GM12878 (cell line): ENCODE results near the gene PHC2. TPM values are rescaled to one million over a fixed set of nuclear protein-coding genes. Genes with fewer than 3 reads are reported as not detected.

Experiments
- ATAC-seq: fragments of 200-7000 bp; cut with Tn5 transposase; 3 replicates; pipeline ENCODE4 v1.9.1; 2020; ENCODE audit warnings: mild to moderate bottlenecking, moderate library complexity
- BruUV-seq: library from RNA; stranded (reverse); fragments of 400-500 nt; replicated peaks from 2 replicates; lab custom pipeline; 2021; lab: Mats Ljungman, UMichigan
- CTCF ChIA-PET: fragments of 300-600 bp; sonication (Branson Sonifier 250); formaldehyde crosslinking; extraction: SDS; loops from one replicate; lab custom pipeline; 2021; ENCODE audit warnings: inconsistent platforms; lab: Yijun Ruan, JAX
- POLR2A ChIA-PET: fragments of 350-600 bp; formaldehyde crosslinking; extraction: SDS; loops from one replicate; lab custom pipeline; 2021; ENCODE audit warnings: inconsistent platforms; lab: Charles Lee
- RAD21 ChIA-PET: fragments of 300-600 bp; sonication (Branson Sonifier 250); formaldehyde crosslinking; loops from one replicate; lab custom pipeline; 2023; ENCODE audit warnings: antibody characterized with exemption; ENCODE audit not compliant: unreplicated experiment; lab: Charles Lee
- SMC1A ChIA-PET: fragments of 300-600 bp; sonication (Branson Sonifier 250); formaldehyde crosslinking; loops from one replicate; lab custom pipeline; 2023; ENCODE audit not compliant: unreplicated experiment, uncharacterized antibody; lab: Charles Lee
- DNase-seq: peaks from one replicate; pipeline ENCODE4 v3.0.0-alpha.2; 2011; ENCODE audit warnings: low read depth, low spot score
- FAIRE-seq: peaks from 3 replicates; lab custom pipeline; 2011; peaks lifted over from hg19 to GRCh38; lab: Jason Lieb, UNC
- H2AFZ ChIP-seq: 2 replicates; pipeline ENCODE4 v1.6.0; 2011; ENCODE audit warnings: low read depth, low read length, control low read depth; ENCODE audit not compliant: control insufficient read depth
- H3K27ac ChIP-seq: 2 replicates; pipeline ENCODE4 v1.5.1; 2011; ENCODE audit warnings: control low read depth; ENCODE audit not compliant: control insufficient read depth, insufficient read depth
- H3K27me3 ChIP-seq, 2 experiments: replicated peaks in 1 of 2; 2 replicates each; pipeline versions ENCODE4 v1.6.0 to v1.6.1; 2011; ENCODE audit warnings: low read length in 1 of 2; ENCODE audit not compliant: control insufficient read depth in 2 of 2, insufficient read depth in 2 of 2
- H3K36me3 ChIP-seq, 2 experiments: 2 replicates each; pipeline ENCODE4 v1.5.1; 2011; ENCODE audit warnings: low read length in 1 of 2; ENCODE audit not compliant: control insufficient read depth in 2 of 2, insufficient read depth in 2 of 2
- H3K4me1 ChIP-seq: 2 replicates; pipeline ENCODE4 v1.6.1; 2011; ENCODE audit warnings: mild to moderate bottlenecking, low read length, moderate library complexity, mixed read lengths; ENCODE audit not compliant: control insufficient read depth, insufficient read depth
- H3K4me2 ChIP-seq: 2 replicates; pipeline ENCODE4 v1.6.0; 2011; ENCODE audit warnings: control low read depth; ENCODE audit not compliant: control insufficient read depth, insufficient read depth
- H3K4me3 ChIP-seq: fragments of 200-600 bp; sonication (generic); 2 replicates; pipeline ENCODE4 v1.5.1; 2016
- H3K79me2 ChIP-seq: 2 replicates; pipeline ENCODE4 v1.6.0; 2011; ENCODE audit warnings: low read length; ENCODE audit not compliant: control insufficient read depth, insufficient read depth
- H3K9ac ChIP-seq: 2 replicates; pipeline ENCODE4 v1.8.0; 2011; ENCODE audit warnings: low read length, control low read depth, mixed read lengths; ENCODE audit not compliant: control insufficient read depth, insufficient read depth
- H3K9me3 ChIP-seq: replicated peaks from 3 replicates; pipeline ENCODE4 v1.5.1; 2011; ENCODE audit warnings: mild to moderate bottlenecking, low read length; ENCODE audit not compliant: control insufficient read depth, insufficient read depth
- H4K20me1 ChIP-seq: 2 replicates; pipeline ENCODE4 v1.6.0; 2011; ENCODE audit not compliant: control insufficient read depth, insufficient read depth
- IKZF2 ChIP-seq, 2 experiments: fragments of 450-650 bp; IDR thresholded peaks; 2 replicates each; pipeline ENCODE4 v1.6.1; 2017; ENCODE audit warnings: mild to moderate bottlenecking in 2 of 2, moderate library complexity in 2 of 2
- TCF12 ChIP-seq: IDR thresholded peaks from 2 replicates; pipeline ENCODE4 v1.6.1; 2011; ENCODE audit warnings: low read depth, mild to moderate bottlenecking, low read length
- WGBS: methylation state at CpG from one replicate; pipeline ENCODE4 v1.1.6; 2016; ENCODE audit warnings: low lambda C conversion rate; ENCODE audit not compliant: insufficient replicate concordance, insufficient coverage; ENCODE audit errors: missing lambda C conversion rate; 5-methylcytosine and 5-hydroxymethylcytosine counted together
- in situ Hi-C: fragments of 300-500 bp; cut with MboI; formaldehyde crosslinking; loops from 9 replicates; pipeline ENCODE4 v1.14.3; 2018; ENCODE audit warnings: mixed read lengths
- intact Hi-C: fragments of 100-400 bp; cut with micrococcal nuclease; formaldehyde crosslinking; loops from one replicate; pipeline ENCODE4 v1.14.2; 2022; ENCODE audit not compliant: unreplicated experiment
- polyA plus RNA-seq, 11 experiments: library from polyadenylated mRNA; depleted of rRNA in 4 of 11; unstranded in 6 of 11; stranded (reverse) in 5 of 11; fragments of >200 nt; fragmentation: Nextera tagmentation in 4 of 11; fragmentation: Illumina TruSeq in 1 of 11; extraction: Ambion mirVana in 4 of 11; extraction: Trizol in 1 of 11; gene quantifications; 1 replicate in 1 of 11; 2 replicates in 10 of 11; pipeline versions ENCODE4 v1.2.1 to v1.2.3, GENCODE V29; 2011 to 2016; ENCODE audit warnings: inconsistent platforms in 2 of 11, missing spikeins in 2 of 11, low read depth in 1 of 11
- total RNA-seq, 4 experiments: library from RNA; depleted of rRNA in 3 of 4; stranded (reverse); fragments of >200 nt in 3 of 4; fragmentation: Illumina TruSeq in 1 of 4; extraction: Trizol in 1 of 4; gene quantifications; 2 replicates each; pipeline versions ENCODE4 v1.2.1 to v1.2.3, GENCODE V29; 2013 to 2021
- TF ChIP-seq, protein P1 (sequence below): fragments of 450-650 bp; IDR thresholded peaks from 2 replicates; pipeline ENCODE4 v1.6.1; 2014; ENCODE audit warnings: mild to moderate bottlenecking

PHC2 gene
- total and polyA plus RNA-seq, 10 of the 15 experiments (the other 5 are each of a cell fraction or from before 2014, with no cell fraction given) = 2.0 to 35.9 (median 16.4) TPM

- DNase-seq (no peak), FAIRE-seq (peak; percentile 85), ATAC-seq (peak; percentile 21; the same call in 2 of the 3 replicates)
- ChIA-PET CTCF (interaction anchor here (0.7 to 1.2 kb wide), 3 partner anchors 8 to 124 kb away, joined by 3 to 8 read pairs (median 3); no protein-coding TSS in a partner anchor), RAD21 (no interaction called here), SMC1A (interaction anchor here (1.4 to 2.3 kb wide), 3 partner anchors 35 to 121 kb away, joined by 3 to 6 read pairs (median 5); no protein-coding TSS in a partner anchor), POLR2A (interaction anchor here (0.5 to 1.4 kb wide), 4 partner anchors 52 to 1822 kb away, joined by 3 to 10 read pairs (median 4); no protein-coding TSS in a partner anchor)
- Histone ChIP-seq H3K4me1 (peaks cover 26% of the 10 kb centered on the region), H3K27me3 (no peaks in the 10 kb centered on the region), H3K4me3 (peak overlapping the region; percentile 92), H2AFZ (no peak overlapping the region), H3K27ac (peak overlapping the region; percentile 7), H3K9me3 (no peaks in the 10 kb centered on the region), H3K79me2 (peaks cover 77% of the 10 kb centered on the region), H3K9ac (peak overlapping the region; percentile 32), H3K4me2 (peak overlapping the region; percentile 90), H4K20me1 (no peaks in the 10 kb centered on the region; the same call in 1 of the 2 replicates), H3K36me3 (peaks cover 0 to 4% of the 10 kb centered on the region in 2 experiments; a peak in 2 of 4 replicates)
- intact Hi-C loops (loop anchor here (2.0 to 10.0 kb wide), 2 partner anchors 114 to 222 kb away; no protein-coding TSS in a partner anchor), in situ Hi-C loops (no loop called here)
- TF ChIP-seq, protein P1, sequence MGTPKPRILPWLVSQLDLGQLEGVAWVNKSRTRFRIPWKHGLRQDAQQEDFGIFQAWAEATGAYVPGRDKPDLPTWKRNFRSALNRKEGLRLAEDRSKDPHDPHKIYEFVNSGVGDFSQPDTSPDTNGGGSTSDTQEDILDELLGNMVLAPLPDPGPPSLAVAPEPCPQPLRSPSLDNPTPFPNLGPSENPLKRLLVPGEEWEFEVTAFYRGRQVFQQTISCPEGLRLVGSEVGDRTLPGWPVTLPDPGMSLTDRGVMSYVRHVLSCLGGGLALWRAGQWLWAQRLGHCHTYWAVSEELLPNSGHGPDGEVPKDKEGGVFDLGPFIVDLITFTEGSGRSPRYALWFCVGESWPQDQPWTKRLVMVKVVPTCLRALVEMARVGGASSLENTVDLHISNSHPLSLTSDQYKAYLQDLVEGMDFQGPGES = no peak
- TF ChIP-seq IKZF2 (IDR thresholded peaks at IDR 0.05) (peak in 1 of 2 experiments; percentile 34; a peak in 2 of 4 replicates), TCF12 (peak; percentile 30; the same call in 1 of the 2 replicates)
- WGBS = 100% methylated on average over 2 of the region's 2 CpGs
- BruUV-seq = no TSS peak
Observed at GRCh38 chr1:33346927-33347649, 83.8 kb downstream of the PHC2 start.
